Adrenal gland (tissue), 19 donors: ENCODE results near the gene SMDT1. TPM values are rescaled to one million over a fixed set of nuclear protein-coding genes. Genes with fewer than 3 reads are reported as not detected.

ENCODE experiments used
- DNase-seq, 7 donors: peaks; one replicate each; pipeline ENCODE4 v3.0.0-alpha.2; 2019 to 2020
- H3K27ac ChIP-seq, 5 donors: fragments of 200-600 bp; sonication (generic) in 4 of 5; 1 replicate in 3 of 5; 2 replicates in 2 of 5; pipeline versions ENCODE4 v1.5.1 to v1.8.0; 2016 to 2020; ENCODE audit warnings: mild to moderate bottlenecking in 1 of 5
- H3K27me3 ChIP-seq: fragments of 200-600 bp; 2 replicates; pipeline ENCODE4 v1.8.0; 2021
- H3K36me3 ChIP-seq, 2 donors: fragments of 200-600 bp; replicated peaks in 1 of 2; 1 replicate in 1 of 2; 2 replicates in 1 of 2; pipeline versions ENCODE4 v1.5.1 to v1.8.0; 2018 to 2022
- H3K4me1 ChIP-seq, 2 donors: fragments of 200-600 bp; replicated peaks in 1 of 2; 1 replicate in 1 of 2; 2 replicates in 1 of 2; pipeline versions ENCODE4 v1.5.1 to v1.8.0; 2018 to 2021
- H3K4me3 ChIP-seq, 4 donors: fragments of 200-600 bp; sonication (generic) in 3 of 4; one replicate each; pipeline ENCODE4 v1.5.1; 2016 to 2018
- H3K9me3 ChIP-seq, 3 donors: fragments of 200-600 bp; sonication (generic) in 1 of 3; replicated peaks in 1 of 3; 1 replicate in 2 of 3; 2 replicates in 1 of 3; pipeline versions ENCODE4 v1.5.1 to v1.8.0; 2016 to 2021
- CTCF ChIP-seq, 6 experiments: fragments of 450-650 bp in 4 of 6; fragments of 200-600 bp in 2 of 6; sonication (generic) in 1 of 6; IDR thresholded peaks; 1 replicate in 5 of 6; 2 replicates in 1 of 6; pipeline versions ENCODE4 v1.5.1 to v1.8.0; 2016 to 2021; ENCODE audit warnings: antibody characterized with exemption in 6 of 6, mild to moderate bottlenecking in 2 of 6, moderate library complexity in 1 of 6
- POLR2A ChIP-seq, 2 donors: fragments of 450-650 bp; IDR thresholded peaks; one replicate each; pipeline ENCODE4 v1.6.1; 2017; ENCODE audit warnings: antibody characterized with exemption in 2 of 2, mild to moderate bottlenecking in 2 of 2, moderate library complexity in 1 of 2
- WGBS, 4 donors: extraction: QIAGEN DNeasy Blood & Tissue Kit in 2 of 4; methylation state at CpG; one replicate each; pipeline versions ENCODE4 v1.1.5 to v1.1.7; 2013 to 2017; 5-methylcytosine and 5-hydroxymethylcytosine counted together
- intact Hi-C, 2 donors: fragments of 100-400 bp; cut with DNase I; formaldehyde crosslinking; loops; one replicate each; pipeline versions ENCODE4 v1.14.1 to v1.15.0; 2022 to 2023
- long read RNA-seq, 10 donors: library from polyadenylated mRNA in 3 of 10; unstranded in 2 of 10; stranded (forward) in 1 of 10; transcript quantifications; one replicate each; pipeline ENCODE4 v2.0.0 and lab custom pipeline, GENCODE V29; 2021 to 2026
- polyA plus RNA-seq, 3 donors: library from polyadenylated mRNA; stranded (reverse); fragments of 200-250 nt in 2 of 3; fragments of 350-450 nt in 1 of 3; fragmentation: Illumina TruSeq in 1 of 3; extraction: RNeasy Lipid Tissue Mini Kit (QIAGEN cat#74804) in 1 of 3; gene quantifications; one replicate each; pipeline ENCODE4 v1.2.3, GENCODE V29; 2013 to 2014
- total RNA-seq, 9 donors: library from RNA; depleted of rRNA in 4 of 9; stranded (reverse); fragments of >200 nt in 4 of 9; fragments of 120-200 nt in 1 of 9; fragmentation: NEBNext Ultra II Directional in 1 of 9; extraction: Animal tissue kit (Norgen Biotek cat#: 25700) in 1 of 9; gene quantifications; one replicate each; pipeline versions ENCODE4 v1.1.0 to v1.2.4, GENCODE V29; 2013 to 2023
- donor health status: healthy with polysubstance abuse.
- donor health status: Bipolar disorder and iron deficiency.
- donor health status: DM: yes; HTN: yes; CAD: no.
- donor health status: DM: no; HTN: no; CAD: no.
- donor health status: DM: no; HTN: no; CAD: no.
- donor health status: DM: yes; HTN: yes; CAD: no.

Gene SMDT1
- 100 to 1,000 TPM in 4 of 9 donors, 10 to 100 TPM in 4, 1 to 10 TPM in 1; 4.3 to 147 (median 32.4) TPM for total RNA-seq
- 100 to 1,000 TPM in 1 of 3 donors, 10 to 100 TPM in 2; 57.6 to 151 (median 67.4) TPM for polyA plus RNA-seq
- long read RNA-seq, donor 1, transcript SMDT1-201 (3 exons, 1,567 nt) = major isoform, 191 of 200 reads
- long read RNA-seq, donor 1, transcript SMDT1-202 (3 exons, 591 nt) = minor isoform, 7 of 200 reads
- long read RNA-seq, donor 1, partial matches to known transcripts = 0 of 200 reads
- long read RNA-seq, donor 1, other reads (novel, unspliced or antisense) = 0 of 200 reads
- long read RNA-seq, donor 2, transcript SMDT1-201 (3 exons, 1,567 nt) = major isoform, 98 of 404 reads
- long read RNA-seq, donor 2, partial matches to known transcripts = 24 of 404 reads
- long read RNA-seq, donor 2, other reads (novel, unspliced or antisense) = 276 of 404 reads
- long read RNA-seq, donor 3, transcript SMDT1-201 (3 exons, 1,567 nt) = major isoform, 98 of 125 reads
- long read RNA-seq, donor 3, transcript SMDT1-202 (3 exons, 591 nt) = minor isoform, 6 of 125 reads
- long read RNA-seq, donor 3, partial matches to known transcripts = 16 of 125 reads
- long read RNA-seq, donor 3, other reads (novel, unspliced or antisense) = 5 of 125 reads
- long read RNA-seq, donor 4, transcript SMDT1-202 (3 exons, 591 nt) = minor isoform, 6 of 57 reads
- long read RNA-seq, donor 4, transcript SMDT1-201 (3 exons, 1,567 nt) = major isoform, 48 of 57 reads
- long read RNA-seq, donor 4, partial matches to known transcripts = 1 of 57 reads
- long read RNA-seq, donor 4, other reads (novel, unspliced or antisense) = 2 of 57 reads
- long read RNA-seq, donor 5, transcript SMDT1-202 (3 exons, 591 nt) = minor isoform, 11 of 147 reads
- long read RNA-seq, donor 5, transcript SMDT1-201 (3 exons, 1,567 nt) = major isoform, 128 of 147 reads
- long read RNA-seq, donor 5, partial matches to known transcripts = 0 of 147 reads
- long read RNA-seq, donor 5, other reads (novel, unspliced or antisense) = 8 of 147 reads
- long read RNA-seq, donor 6, transcript SMDT1-202 (3 exons, 591 nt) = minor isoform, 5 of 49 reads
- long read RNA-seq, donor 6, transcript SMDT1-201 (3 exons, 1,567 nt) = major isoform, 38 of 49 reads
- long read RNA-seq, donor 6, partial matches to known transcripts = 2 of 49 reads
- long read RNA-seq, donor 6, other reads (novel, unspliced or antisense) = 4 of 49 reads
- long read RNA-seq, donor 7, transcript SMDT1-202 (3 exons, 591 nt) = minor isoform, 6 of 112 reads
- long read RNA-seq, donor 7, transcript SMDT1-201 (3 exons, 1,567 nt) = major isoform, 87 of 112 reads
- long read RNA-seq, donor 7, partial matches to known transcripts = 16 of 112 reads
- long read RNA-seq, donor 7, other reads (novel, unspliced or antisense) = 0 of 112 reads
- long read RNA-seq, donor 8, transcript SMDT1-202 (3 exons, 591 nt) = minor isoform, 14 of 226 reads
- long read RNA-seq, donor 8, transcript SMDT1-203 (2 exons, 556 nt) = minor isoform, 5 of 226 reads
- long read RNA-seq, donor 8, transcript SMDT1-201 (3 exons, 1,567 nt) = major isoform, 202 of 226 reads
- long read RNA-seq, donor 8, partial matches to known transcripts = 5 of 226 reads
- long read RNA-seq, donor 8, other reads (novel, unspliced or antisense) = 0 of 226 reads
- long read RNA-seq, donor 9, transcript SMDT1-201 (3 exons, 1,567 nt) = major isoform, 102 of 128 reads
- long read RNA-seq, donor 9, partial matches to known transcripts = 22 of 128 reads
- long read RNA-seq, donor 9, other reads (novel, unspliced or antisense) = 0 of 128 reads
- long read RNA-seq, donor 10, transcript SMDT1-201 (3 exons, 1,567 nt) = major isoform, 78 of 85 reads
- long read RNA-seq, donor 10, transcript SMDT1-202 (3 exons, 591 nt) = minor isoform, 6 of 85 reads
- long read RNA-seq, donor 10, partial matches to known transcripts = 0 of 85 reads
- long read RNA-seq, donor 10, other reads (novel, unspliced or antisense) = 0 of 85 reads

- intact Hi-C loops = no loop called here
- H3K36me3 ChIP-seq = peaks cover 0 to 24% of the 10 kb centered on the region in 2 donors
- no peaks in the 10 kb centered on the region for H3K27me3 ChIP-seq
- H3K9me3 ChIP-seq = no peaks in the 10 kb centered on the region
- TF ChIP-seq POLR2A (IDR thresholded peaks at IDR 0.05) = peak; percentile 73 to 87
- no peak for TF ChIP-seq CTCF (IDR thresholded peaks at IDR 0.05)
- peak within 1 kb of the TSS in 3 of 4 donors; percentile 26 to 75 (median 53) for H3K4me3 ChIP-seq
- peaks cover 15 to 21% of the 10 kb centered on the region in 2 donors for H3K4me1 ChIP-seq
- peak within 1 kb of the TSS; percentile 87 to 99 (median 95) for H3K27ac ChIP-seq
- DNase-seq = peak; percentile 99 to 100 (median 99)
- 0 to 1% (median 1%) methylated on average over 33 to 71 of the region's 71 CpGs for WGBS, 4 donors
These were observed at the start of gene SMDT1 for GRCh38 chr22:42079319-42080251. Gene SMDT1 (plus strand): TSS chr22:42079700. CDS start chr22:42079769, 69 bp downstream.

- intact Hi-C loops = loop anchor here in 1 of 2 donors (10.0 kb wide), 1 partner anchor 121 kb away; no protein-coding TSS in a partner anchor
- Histone ChIP-seq H3K36me3 (no peaks in the 10 kb centered on the region), H3K27ac (no peak overlapping the region), H3K4me1 (no peaks in the 10 kb centered on the region), H3K9me3 (no peaks in the 10 kb centered on the region), H3K4me3 (no peak overlapping the region), H3K27me3 (no peaks in the 10 kb centered on the region)
- TF ChIP-seq CTCF (IDR thresholded peaks at IDR 0.05) = no peak
- no peak for TF ChIP-seq POLR2A (IDR thresholded peaks at IDR 0.05)
- 80 to 91% (median 85%) methylated on average over 2 to 5 of the region's 5 CpGs for WGBS, 4 donors
- DNase-seq = no peak
These were observed 46.0 kb upstream of the SMDT1 start for GRCh38 chr22:42033263-42034181.
